ENCODE data around the gene PCDHA12.
"Not testable (repeated sequence)": the region's sequence is repeated elsewhere in the genome, so short reads cannot be mapped to it uniquely, and the experiment has no call there.

PCDHA12 gene, protein sequence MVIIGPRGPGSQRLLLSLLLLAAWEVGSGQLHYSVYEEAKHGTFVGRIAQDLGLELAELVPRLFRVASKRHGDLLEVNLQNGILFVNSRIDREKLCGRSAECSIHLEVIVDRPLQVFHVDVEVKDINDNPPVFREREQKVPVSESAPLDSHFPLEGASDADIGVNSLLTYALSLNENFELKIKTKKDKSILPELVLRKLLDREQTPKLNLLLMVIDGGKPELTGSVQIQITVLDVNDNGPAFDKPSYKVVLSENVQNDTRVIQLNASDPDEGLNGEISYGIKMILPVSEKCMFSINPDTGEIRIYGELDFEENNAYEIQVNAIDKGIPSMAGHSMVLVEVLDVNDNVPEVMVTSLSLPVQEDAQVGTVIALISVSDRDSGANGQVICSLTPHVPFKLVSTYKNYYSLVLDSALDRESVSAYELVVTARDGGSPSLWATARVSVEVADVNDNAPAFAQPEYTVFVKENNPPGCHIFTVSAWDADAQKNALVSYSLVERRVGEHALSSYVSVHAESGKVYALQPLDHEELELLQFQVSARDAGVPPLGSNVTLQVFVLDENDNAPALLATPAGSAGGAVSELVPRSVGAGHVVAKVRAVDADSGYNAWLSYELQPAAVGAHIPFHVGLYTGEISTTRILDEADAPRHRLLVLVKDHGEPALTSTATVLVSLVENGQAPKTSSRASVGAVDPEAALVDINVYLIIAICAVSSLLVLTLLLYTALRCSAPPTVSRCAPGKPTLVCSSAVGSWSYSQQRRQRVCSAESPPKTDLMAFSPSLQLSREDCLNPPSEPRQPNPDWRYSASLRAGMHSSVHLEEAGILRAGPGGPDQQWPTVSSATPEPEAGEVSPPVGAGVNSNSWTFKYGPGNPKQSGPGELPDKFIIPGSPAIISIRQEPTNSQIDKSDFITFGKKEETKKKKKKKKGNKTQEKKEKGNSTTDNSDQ

DNA sequence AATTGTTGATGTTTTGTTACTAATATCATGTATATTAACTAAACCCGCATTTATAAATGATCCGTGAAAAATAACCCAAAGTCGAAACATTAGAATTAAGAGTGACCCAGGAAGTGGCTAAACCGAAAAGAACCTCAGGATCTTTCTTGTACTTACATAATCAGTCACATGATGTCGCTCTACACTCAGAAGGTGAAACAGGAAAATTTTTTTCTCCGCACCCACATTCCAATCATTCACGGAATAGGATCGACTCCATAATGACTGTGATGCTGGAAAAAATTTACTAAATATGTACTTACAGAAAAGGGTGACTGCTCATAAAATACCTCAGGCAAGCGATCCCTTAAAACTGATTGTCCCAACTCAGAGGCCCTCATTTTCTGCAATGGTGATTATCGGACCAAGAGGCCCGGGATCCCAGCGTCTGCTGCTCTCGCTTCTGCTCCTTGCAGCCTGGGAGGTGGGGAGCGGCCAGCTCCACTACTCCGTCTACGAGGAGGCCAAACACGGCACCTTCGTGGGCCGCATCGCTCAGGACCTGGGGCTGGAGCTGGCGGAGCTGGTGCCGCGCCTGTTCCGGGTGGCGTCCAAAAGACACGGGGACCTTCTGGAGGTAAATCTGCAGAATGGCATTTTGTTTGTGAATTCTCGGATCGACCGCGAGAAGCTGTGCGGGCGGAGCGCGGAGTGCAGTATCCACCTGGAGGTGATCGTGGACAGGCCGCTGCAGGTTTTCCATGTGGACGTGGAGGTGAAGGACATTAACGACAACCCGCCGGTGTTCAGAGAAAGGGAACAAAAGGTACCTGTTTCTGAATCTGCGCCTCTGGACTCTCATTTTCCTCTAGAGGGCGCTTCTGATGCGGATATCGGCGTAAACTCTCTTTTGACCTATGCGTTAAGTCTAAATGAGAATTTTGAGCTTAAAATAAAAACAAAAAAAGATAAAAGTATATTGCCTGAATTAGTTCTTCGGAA is at the start of gene PCDHA12:
Gene PCDHA12 (plus strand): TSS at position 224 of the 981 bp plus-strand sequence. CDS start 165 bp downstream, at position 389.
- DNase-seq: no peak

- no peak for DNase-seq
Measured at GRCh38 chr5:140827704-140828361, 47.3 kb upstream of the PCDHA12 start, which contains the start of gene PCDHA6. Gene PCDHA6 (plus strand): TSS chr5:140827960. CDS start chr5:140828092, 132 bp downstream.

DNA sequence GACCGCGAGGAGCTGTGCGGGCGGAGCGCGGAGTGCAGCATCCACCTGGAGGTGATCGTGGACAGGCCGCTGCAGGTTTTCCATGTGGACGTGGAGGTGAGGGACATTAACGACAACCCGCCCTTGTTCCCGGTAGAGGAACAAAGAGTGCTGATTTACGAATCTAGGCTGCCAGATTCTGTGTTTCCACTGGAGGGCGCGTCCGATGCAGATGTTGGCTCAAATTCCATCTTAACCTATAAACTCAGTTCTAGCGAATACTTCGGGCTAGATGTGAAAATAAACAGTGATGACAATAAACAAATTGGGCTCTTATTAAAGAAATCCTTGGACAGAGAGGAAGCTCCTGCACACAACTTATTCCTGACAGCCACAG is 46.8 kb upstream of the PCDHA12 start:
- no peak for DNase-seq

GRCh38 chr5:140829511-140830501 is 45.3 kb upstream of the PCDHA12 start:
- DNase-seq: not testable (repeated sequence)

DNA sequence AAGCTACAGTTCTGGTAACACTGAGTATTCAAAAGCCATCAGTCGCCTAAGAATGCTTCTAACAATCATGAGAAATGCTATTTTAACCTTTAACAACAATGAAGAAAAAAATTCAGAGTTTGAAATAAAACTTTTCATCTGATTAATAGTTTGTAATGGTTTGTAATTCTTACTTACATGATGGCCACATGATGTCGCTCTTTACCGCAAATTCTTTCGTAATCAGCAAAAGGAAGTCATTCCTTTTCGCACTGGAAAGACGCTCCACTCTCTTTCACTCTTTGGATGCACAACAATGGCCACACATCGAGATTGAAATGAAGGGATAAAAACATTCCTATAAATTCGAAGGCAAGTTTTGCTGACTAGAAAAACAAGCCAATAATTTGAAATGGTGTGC is 41.1 kb upstream of the PCDHA12 start, which contains the start of gene PCDHA7:
Gene PCDHA7 (plus strand): TSS at position 277 of the 400 bp plus-strand sequence. CDS start 115 bp downstream, at position 392.
- DNase-seq: no peak

- DNase-seq: not testable (repeated sequence)
Measured at GRCh38 chr5:140834439-140835008, 40.6 kb upstream of the PCDHA12 start.

GRCh38 chr5:140835622-140836510 is 39.2 kb upstream of the PCDHA12 start:
- DNase-seq: no peak

DNA sequence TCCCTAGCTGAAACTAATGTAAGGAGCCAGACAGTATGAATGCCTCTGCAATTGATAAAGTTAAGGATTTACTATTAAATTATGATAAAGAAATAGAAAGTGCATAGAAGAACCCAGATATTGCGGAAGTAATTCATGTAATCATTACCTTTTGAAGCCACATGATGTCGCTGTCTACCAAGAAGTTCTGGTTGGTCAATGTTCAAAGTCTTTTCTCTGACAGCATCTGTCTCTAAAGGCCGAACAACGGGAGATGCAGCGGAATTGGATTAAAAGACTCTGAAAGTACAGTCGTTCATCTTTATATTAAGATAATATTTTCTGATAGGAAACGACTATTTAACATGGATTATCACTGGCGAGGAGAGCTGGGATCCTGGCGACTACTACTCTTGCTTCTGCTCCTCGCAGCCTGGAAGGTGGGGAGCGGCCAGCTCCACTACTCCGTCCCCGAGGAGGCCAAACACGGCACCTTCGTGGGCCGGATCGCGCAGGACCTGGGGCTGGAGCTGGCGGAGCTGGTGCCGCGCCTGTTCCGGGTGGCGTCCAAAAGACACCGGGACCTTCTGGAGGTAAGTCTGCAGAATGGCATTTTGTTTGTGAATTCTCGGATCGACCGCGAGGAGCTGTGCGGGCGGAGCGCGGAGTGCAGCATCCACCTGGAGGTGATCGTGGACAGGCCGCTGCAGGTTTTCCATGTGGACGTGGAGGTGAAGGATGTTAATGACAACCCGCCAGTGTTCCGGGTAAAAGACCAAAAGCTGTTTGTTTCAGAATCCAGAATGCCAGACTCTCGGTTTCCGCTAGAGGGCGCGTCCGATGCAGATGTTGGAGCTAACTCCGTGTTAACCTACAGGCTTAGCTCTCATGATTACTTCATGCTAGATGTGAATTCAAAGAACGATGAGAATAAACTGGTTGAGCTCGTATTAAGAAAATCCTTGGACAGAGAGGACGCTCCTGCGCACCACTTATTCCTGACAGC is 33.8 kb upstream of the PCDHA12 start, which contains the start of gene PCDHA8:
Gene PCDHA8 (plus strand): TSS at position 210 of the 985 bp plus-strand sequence. CDS start 135 bp downstream, at position 345.
- DNase-seq: no peak

DNA sequence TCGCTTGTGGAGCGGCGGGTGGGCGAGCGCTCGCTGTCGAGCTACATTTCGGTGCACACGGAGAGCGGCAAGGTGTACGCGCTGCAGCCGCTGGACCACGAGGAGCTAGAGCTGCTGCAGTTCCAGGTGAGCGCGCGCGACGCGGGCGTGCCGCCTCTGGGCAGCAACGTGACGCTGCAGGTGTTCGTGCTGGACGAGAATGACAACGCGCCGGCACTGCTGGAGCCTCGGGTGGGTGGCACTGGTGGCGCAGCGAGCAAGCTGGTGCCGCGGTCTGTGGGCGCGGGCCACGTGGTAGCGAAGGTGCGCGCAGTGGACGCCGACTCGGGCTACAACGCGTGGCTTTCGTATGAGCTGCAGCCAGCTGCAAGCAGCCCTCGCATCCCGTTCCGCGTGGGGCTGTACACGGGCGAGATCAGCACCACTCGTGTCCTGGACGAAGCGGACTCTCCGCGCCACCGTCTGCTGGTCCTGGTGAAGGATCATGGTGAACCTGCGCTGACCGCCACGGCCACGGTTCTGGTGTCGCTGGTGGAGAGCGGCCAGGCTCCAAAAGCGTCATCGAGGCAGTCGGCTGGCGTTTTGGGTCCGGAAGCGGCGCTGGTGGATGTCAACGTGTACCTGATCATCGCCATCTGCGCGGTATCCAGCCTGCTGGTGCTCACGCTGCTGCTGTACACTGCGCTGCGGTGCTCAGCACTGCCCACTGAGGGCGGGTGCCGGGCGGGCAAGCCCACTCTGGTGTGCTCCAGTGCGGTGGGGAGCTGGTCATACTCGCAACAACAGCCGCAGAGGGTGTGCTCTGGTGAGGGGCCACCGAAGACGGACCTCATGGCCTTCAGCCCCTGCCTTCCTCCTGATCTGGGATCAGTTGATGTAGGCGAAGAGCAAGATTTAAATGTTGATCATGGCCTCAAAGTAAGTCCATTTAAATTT is 32.0 kb upstream of the PCDHA12 start:
- no peak for DNase-seq

- not testable (repeated sequence) for DNase-seq
Measured at GRCh38 chr5:140848139-140849102, 26.7 kb upstream of the PCDHA12 start, which contains the start of gene PCDHA9. Gene PCDHA9 (plus strand): TSS chr5:140848382. CDS start chr5:140848496, 114 bp downstream.

DNA sequence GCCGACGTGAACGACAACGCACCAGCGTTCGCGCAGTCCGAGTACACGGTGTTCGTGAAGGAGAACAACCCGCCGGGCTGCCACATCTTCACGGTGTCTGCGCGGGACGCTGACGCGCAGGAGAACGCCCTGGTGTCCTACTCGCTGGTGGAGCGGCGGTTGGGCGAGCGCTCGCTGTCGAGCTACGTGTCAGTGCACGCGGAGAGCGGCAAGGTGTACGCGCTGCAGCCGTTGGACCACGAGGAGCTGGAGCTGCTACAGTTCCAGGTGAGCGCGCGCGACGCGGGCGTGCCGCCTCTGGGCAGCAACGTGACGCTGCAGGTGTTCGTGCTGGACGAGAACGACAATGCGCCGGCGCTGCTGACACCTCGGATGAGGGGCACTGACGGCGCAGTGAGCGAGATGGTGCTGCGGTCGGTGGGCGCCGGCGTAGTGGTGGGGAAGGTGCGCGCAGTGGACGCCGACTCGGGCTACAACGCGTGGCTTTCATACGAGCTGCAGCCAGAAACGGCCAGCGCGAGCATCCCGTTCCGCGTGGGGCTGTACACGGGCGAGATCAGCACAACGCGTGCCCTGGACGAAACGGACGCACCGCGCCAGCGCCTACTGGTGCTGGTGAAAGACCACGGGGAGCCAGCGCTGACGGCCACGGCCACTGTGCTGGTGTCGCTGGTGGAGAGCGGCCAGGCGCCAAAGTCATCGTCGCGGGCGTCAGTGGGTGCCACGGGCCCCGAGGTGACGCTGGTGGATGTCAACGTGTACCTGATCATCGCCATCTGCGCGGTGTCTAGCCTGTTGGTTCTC is 25.1 kb upstream of the PCDHA12 start:
- not testable (repeated sequence) for DNase-seq

DNA sequence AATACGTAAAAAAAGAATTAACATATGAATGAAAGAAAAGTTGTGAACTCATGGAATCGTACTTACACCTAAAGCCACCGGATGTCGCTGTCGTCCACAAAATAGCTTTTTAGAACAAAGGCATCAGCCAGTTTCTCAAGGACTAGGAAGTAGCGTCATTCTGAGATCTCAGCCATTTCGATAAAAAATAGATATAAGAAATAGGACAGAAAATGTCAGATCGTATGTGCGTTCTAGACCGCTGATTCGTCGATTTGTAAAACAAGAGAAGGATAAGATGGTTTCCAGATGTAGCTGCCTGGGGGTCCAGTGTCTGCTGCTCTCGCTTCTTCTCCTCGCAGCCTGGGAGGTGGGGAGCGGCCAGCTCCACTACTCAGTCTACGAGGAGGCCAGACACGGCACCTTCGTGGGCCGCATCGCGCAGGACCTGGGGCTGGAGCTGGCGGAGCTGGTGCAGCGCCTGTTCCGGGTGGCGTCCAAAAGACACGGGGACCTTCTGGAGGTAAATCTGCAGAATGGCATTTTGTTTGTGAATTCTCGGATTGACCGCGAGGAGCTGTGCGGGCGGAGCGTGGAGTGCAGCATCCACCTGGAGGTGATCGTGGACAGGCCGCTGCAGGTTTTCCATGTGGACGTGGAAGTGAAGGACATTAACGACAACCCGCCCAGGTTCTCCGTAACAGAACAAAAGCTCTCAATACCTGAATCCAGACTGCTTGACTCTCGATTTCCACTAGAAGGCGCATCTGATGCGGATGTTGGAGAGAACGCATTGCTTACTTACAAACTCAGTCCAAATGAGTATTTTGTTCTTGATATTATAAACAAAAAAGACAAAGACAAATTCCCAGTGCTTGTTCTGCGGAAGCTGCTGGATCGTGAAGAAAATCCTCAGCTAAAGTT is 19.1 kb upstream of the PCDHA12 start, which contains the start of gene PCDHA10:
Gene PCDHA10 (plus strand): TSS at position 126 of the 903 bp plus-strand sequence. CDS start 152 bp downstream, at position 278.
- no peak for DNase-seq

All from activated T-cell treated with anti-CD3 and anti-CD28 coated beads for 4 hours (primary cell).